ENCODE data around the gene TMEM247.

DNA sequence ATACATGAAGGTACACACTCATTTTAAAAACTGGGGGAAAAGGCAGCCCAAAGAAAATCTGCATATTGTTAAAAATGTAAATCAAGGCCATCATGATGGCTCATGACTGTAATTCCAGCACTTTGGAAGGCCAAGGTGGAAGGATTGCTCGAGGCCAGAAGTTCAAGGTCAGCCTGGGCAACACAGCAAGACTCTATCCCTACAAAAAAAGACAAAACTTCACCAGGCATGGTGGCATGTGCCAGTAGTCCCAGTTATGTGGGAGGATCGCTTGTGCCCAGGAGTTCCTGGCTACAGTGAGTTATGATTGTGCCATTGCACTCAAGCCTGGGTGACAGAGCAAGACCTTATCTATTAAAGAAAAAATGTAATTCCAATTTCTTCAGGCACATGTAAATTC lies 34.6 kb upstream of the TMEM247 start:
- TF ChIP-seq CTCF (IDR thresholded peaks at IDR 0.05; ENCODE audit: poor library complexity) (no peak), EZH2phosphoT487 (IDR thresholded peaks at IDR 0.05; ENCODE audit: low read depth, severe bottlenecking, unreplicated experiment) (no peak)
